Activated B cell treated with CpG ODN at 0.5 μM for 24 hours (primary cell): ENCODE measurements around the gene FCRL5. TPM values are rescaled to one million over a fixed set of nuclear protein-coding genes. Genes with fewer than 3 reads are reported as not detected.

ENCODE experiments used
- ATAC-seq: fragments of 200-7000 bp; cut with Tn5 transposase; one replicate; pipeline ENCODE4 v1.10.0; 2021; ENCODE audit warnings: low read depth, mild to moderate bottlenecking, moderate library complexity
- CTCF ChIA-PET: fragments of 350-600 bp; sonication (Branson Sonifier 250); formaldehyde crosslinking; loops from one replicate; lab custom pipeline; 2021; ENCODE audit warnings: antibody characterized with exemption; lab: Charles Lee
- POLR2A ChIA-PET: fragments of 350-600 bp; sonication (Branson Sonifier 250); formaldehyde crosslinking; loops from one replicate; lab custom pipeline; 2021; ENCODE audit warnings: antibody characterized with exemption; lab: Charles Lee
- DNase-seq: peaks from one replicate; pipeline ENCODE4 v3.0.0; 2022
- H3K27ac Mint-ChIP-seq: one replicate; pipeline ENCODE4 v1.8.0; 2020; ENCODE audit warnings: mixed read lengths
- H3K27me3 Mint-ChIP-seq: one replicate; pipeline ENCODE4 v1.8.0; 2021; ENCODE audit warnings: mixed read lengths
- H3K36me3 Mint-ChIP-seq: one replicate; pipeline ENCODE4 v1.8.0; 2021; ENCODE audit warnings: low read depth, mixed read lengths
- H3K4me1 Mint-ChIP-seq: one replicate; pipeline ENCODE4 v1.8.0; 2021; ENCODE audit warnings: mixed read lengths
- H3K4me3 Mint-ChIP-seq: one replicate; pipeline ENCODE4 v1.8.0; 2020; ENCODE audit warnings: mild to moderate bottlenecking, mixed read lengths
- H3K9me3 Mint-ChIP-seq: one replicate; pipeline ENCODE4 v1.8.0; 2020; ENCODE audit warnings: mixed read lengths
- CTCF ChIP-seq: fragments of 200-600 bp; IDR thresholded peaks from one replicate; pipeline ENCODE4 v1.8.0; 2022; ENCODE audit warnings: antibody characterized with exemption, mild to moderate bottlenecking
- intact Hi-C: fragments of 100-400 bp; cut with micrococcal nuclease; formaldehyde crosslinking; loops from one replicate; pipeline ENCODE4 v1.15.1; 2024
- total RNA-seq: library from RNA; stranded (reverse); gene quantifications from 2 replicates; pipeline ENCODE4 v1.2.3, GENCODE V29; 2022

The FCRL5 gene
- total RNA-seq, 1 donor from 2014 or later: 55.4 TPM

GRCh38 chr1:157484573-157484972, 67.7 kb downstream of the FCRL5 start:
- Mint-ChIP-seq H3K27me3 (peaks cover 3% of the 10 kb centered on the region), H3K36me3 (peaks cover 3% of the 10 kb centered on the region), H3K4me3 (no peak overlapping the region), H3K9me3 (peaks cover 5% of the 10 kb centered on the region), H3K4me1 (no peaks in the 10 kb centered on the region), H3K27ac (no peak overlapping the region)
- ChIA-PET POLR2A (no interaction called here), CTCF (interaction anchor here (1.0 to 2.4 kb wide), 3 partner anchors 11 to 288 kb away, joined by 3 to 9 read pairs (median 4); no protein-coding TSS in a partner anchor)
- intact Hi-C loops: no loop called here
- TF ChIP-seq CTCF: no peak
- no peak for ATAC-seq
- no peak for DNase-seq

GRCh38 chr1:157483635-157484034, 68.7 kb downstream of the FCRL5 start:
- no peak overlapping the region for H3K27ac Mint-ChIP-seq
- CTCF ChIA-PET: interaction anchor here (1.0 to 2.4 kb wide), 3 partner anchors 12 to 292 kb away, joined by 3 to 9 read pairs (median 5); no protein-coding TSS in a partner anchor
- H3K4me1 Mint-ChIP-seq: no peaks in the 10 kb centered on the region
- intact Hi-C loops: no loop called here
- DNase-seq (no peak), ATAC-seq (no peak)
- peaks cover 12% of the 10 kb centered on the region for H3K9me3 Mint-ChIP-seq
- H3K36me3 Mint-ChIP-seq: peaks cover 7% of the 10 kb centered on the region
- H3K27me3 Mint-ChIP-seq: peaks cover 3% of the 10 kb centered on the region
- TF ChIP-seq CTCF: no peak
- POLR2A ChIA-PET: no interaction called here
- no peak overlapping the region for H3K4me3 Mint-ChIP-seq

- POLR2A ChIA-PET: interaction anchor here (0.6 kb wide), 1 partner anchor 868 kb away, joined by 4 read pairs; no protein-coding TSS in a partner anchor
- DNase-seq (no peak), ATAC-seq (no peak)
- intact Hi-C loops: no loop called here
- no peak for TF ChIP-seq CTCF
- no peak overlapping the region for H3K27ac Mint-ChIP-seq
- CTCF ChIA-PET: interaction anchor here (1.2 to 2.4 kb wide), 3 partner anchors 13 to 291 kb away, joined by 5 to 9 read pairs (median 6); no protein-coding TSS in a partner anchor
- peaks cover 7% of the 10 kb centered on the region for H3K36me3 Mint-ChIP-seq
- H3K27me3 Mint-ChIP-seq: peaks cover 3% of the 10 kb centered on the region
- peaks cover 19% of the 10 kb centered on the region for H3K9me3 Mint-ChIP-seq
- H3K4me3 Mint-ChIP-seq: no peak overlapping the region
- H3K4me1 Mint-ChIP-seq: no peaks in the 10 kb centered on the region
Observed at GRCh38 chr1:157482717-157483116, 69.6 kb downstream of the FCRL5 start.

- intact Hi-C loops: no loop called here
- no peak overlapping the region for H3K4me3 Mint-ChIP-seq
- ChIA-PET CTCF (interaction anchor here (1.3 to 1.5 kb wide), 2 partner anchors 13 to 286 kb away, joined by 4 to 6 read pairs; no protein-coding TSS in a partner anchor), POLR2A (interaction anchor here (0.6 kb wide), 1 partner anchor 868 kb away, joined by 4 read pairs; no protein-coding TSS in a partner anchor)
- no peak for DNase-seq
- ATAC-seq: no peak
- no peak for TF ChIP-seq CTCF
- H3K4me1 Mint-ChIP-seq: no peaks in the 10 kb centered on the region
- peaks cover 3% of the 10 kb centered on the region for H3K27me3 Mint-ChIP-seq
- H3K36me3 Mint-ChIP-seq: peaks cover 7% of the 10 kb centered on the region
- no peak overlapping the region for H3K27ac Mint-ChIP-seq
- peaks cover 24% of the 10 kb centered on the region for H3K9me3 Mint-ChIP-seq
Observed at GRCh38 chr1:157482174-157482573, 70.1 kb downstream of the FCRL5 start.

GRCh38 chr1:157478030-157478429, 74.3 kb downstream of the FCRL5 start:
- CTCF ChIA-PET: no interaction called here
- H3K4me3 Mint-ChIP-seq: no peak overlapping the region
- POLR2A ChIA-PET: no interaction called here
- DNase-seq (no peak), ATAC-seq (no peak)
- intact Hi-C loops: no loop called here
- peaks cover 30% of the 10 kb centered on the region for H3K9me3 Mint-ChIP-seq
- no peaks in the 10 kb centered on the region for H3K4me1 Mint-ChIP-seq
- H3K36me3 Mint-ChIP-seq: peaks cover 7% of the 10 kb centered on the region
- H3K27ac Mint-ChIP-seq: no peak overlapping the region
- TF ChIP-seq CTCF: no peak
- peaks cover 6% of the 10 kb centered on the region for H3K27me3 Mint-ChIP-seq
